GM12872 (cell line): ENCODE results near the gene GPR150.

ENCODE experiments used
- TF ChIP-seq, protein P1 (sequence below): IDR thresholded peaks from 3 replicates; pipeline ENCODE4 v1.5.1; 2011; ENCODE audit warnings: low read depth, mild to moderate bottlenecking, low read length, moderate library complexity; ENCODE audit not compliant: insufficient read depth

The GPR150 gene

DNA sequence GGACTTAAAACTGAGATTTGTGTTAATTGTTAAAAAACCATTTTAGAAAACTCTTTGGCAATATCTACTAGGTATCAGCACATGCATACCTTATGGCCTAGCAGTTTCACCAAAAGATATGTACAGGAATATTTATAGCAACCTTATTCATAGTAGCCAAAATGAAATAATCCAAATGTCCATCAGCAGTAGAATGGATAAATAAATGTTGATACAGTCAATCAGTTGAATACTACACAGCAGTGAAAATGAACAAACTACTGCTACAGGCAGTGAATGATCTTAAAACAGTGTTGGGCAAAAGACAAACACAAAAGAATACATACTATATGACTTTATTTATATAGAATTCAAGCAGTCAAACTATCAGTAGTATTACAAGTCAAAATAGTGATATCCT lies 43.1 kb downstream of the GPR150 start:
- TF ChIP-seq, protein P1, sequence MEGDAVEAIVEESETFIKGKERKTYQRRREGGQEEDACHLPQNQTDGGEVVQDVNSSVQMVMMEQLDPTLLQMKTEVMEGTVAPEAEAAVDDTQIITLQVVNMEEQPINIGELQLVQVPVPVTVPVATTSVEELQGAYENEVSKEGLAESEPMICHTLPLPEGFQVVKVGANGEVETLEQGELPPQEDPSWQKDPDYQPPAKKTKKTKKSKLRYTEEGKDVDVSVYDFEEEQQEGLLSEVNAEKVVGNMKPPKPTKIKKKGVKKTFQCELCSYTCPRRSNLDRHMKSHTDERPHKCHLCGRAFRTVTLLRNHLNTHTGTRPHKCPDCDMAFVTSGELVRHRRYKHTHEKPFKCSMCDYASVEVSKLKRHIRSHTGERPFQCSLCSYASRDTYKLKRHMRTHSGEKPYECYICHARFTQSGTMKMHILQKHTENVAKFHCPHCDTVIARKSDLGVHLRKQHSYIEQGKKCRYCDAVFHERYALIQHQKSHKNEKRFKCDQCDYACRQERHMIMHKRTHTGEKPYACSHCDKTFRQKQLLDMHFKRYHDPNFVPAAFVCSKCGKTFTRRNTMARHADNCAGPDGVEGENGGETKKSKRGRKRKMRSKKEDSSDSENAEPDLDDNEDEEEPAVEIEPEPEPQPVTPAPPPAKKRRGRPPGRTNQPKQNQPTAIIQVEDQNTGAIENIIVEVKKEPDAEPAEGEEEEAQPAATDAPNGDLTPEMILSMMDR = no peak

GRCh38 chr5:95664204-95664786 lies 44.4 kb downstream of the GPR150 start:
- TF ChIP-seq, protein P1 = peak; percentile 73

DNA sequence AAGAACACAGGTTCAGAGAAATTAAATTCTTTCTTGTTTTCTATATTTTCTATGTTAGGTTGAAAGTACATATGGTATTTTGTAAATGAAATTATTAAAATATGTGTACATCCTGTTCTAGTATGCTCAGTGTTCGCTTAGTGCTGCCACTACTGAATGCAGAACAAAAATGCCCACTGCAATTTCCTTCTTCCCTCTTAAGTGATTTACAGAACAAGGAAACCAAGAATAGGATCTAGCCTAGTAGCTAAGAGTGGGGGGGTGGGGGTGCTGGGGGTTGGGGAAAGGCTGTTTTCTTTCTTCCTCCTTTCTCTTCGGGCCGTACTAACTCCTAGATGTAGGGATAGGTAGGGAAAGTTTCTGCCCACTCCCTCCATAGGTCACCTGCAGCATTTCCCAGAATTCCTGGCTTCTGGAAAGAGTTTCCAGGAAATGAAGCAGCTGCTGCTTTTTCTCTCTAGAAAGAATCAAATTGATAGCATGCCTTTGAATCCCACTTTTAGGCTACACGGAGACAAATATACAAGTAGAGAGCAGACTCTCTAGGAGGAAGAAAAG lies 47.3 kb downstream of the GPR150 start:
- TF ChIP-seq, protein P1 = no peak

DNA sequence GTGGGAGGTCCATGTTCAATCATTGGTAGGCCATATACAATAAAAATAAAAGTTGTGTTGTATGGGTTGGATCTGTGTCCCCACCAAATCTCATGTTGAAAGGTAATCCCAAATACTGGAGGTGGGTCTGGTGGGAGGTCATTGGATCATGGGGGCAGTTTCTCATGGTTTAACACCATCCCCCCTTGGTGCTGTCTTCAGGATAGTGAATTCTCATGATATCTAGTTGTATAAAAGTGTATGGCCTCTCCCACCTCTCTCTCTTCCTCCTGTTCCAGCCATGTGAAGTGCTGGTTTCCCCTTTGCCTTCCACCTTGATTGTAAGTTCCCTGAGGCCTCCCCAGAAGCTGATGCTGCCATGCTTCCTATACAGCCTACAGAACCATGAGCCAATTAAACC lies 47.8 kb downstream of the GPR150 start:
- TF ChIP-seq, protein P1 = no peak

DNA sequence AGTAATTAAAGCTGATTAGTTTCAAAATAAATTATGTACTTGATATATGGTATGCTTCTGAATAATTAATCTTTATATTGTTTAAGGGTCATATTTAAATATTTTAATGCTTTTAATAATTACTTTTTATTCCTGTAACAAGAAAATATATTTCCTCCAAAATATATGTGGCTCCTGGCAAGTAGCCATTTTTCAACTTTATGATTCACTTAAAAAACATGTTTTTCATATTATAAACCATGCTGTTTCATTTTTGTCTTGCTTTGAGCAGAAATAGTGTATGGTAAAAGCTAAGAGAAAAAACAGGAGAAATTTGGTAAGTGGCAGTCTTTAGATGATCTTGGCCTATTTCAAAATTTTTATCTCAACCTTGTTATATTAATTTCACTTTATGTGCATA lies 48.3 kb downstream of the GPR150 start:
- TF ChIP-seq, protein P1 = no peak

GRCh38 chr5:95668728-95669127 lies 48.8 kb downstream of the GPR150 start:
- TF ChIP-seq, protein P1 = no peak

- TF ChIP-seq, protein P1 = no peak
Observed at GRCh38 chr5:95669540-95669939, 49.7 kb downstream of the GPR150 start.

GRCh38 chr5:95669985-95670384 lies 50.1 kb downstream of the GPR150 start:
- TF ChIP-seq, protein P1 = no peak
